Measurements from ENCODE around the gene SNX27.
A peak's percentile ranks its signal among the peaks of the same experiment; 100 is the strongest.

SNX27 gene

GRCh38 chr1:151718011-151718431, 106.2 kb downstream of the SNX27 start:
- DNase-seq (ENCODE audit: low read depth), result peak; percentile 7
- H3K4me3 ChIP-seq (ENCODE audit: low read length), result no peak overlapping the region
- no peak for TF ChIP-seq CTCF (IDR thresholded peaks at IDR 0.05; ENCODE audit: insufficient read depth, low read depth, low read length, missing control alignments)

GRCh38 chr1:151718666-151719065, 106.8 kb downstream of the SNX27 start:
- H3K4me3 ChIP-seq (ENCODE audit: low read length), result no peak overlapping the region
- DNase-seq (ENCODE audit: low read depth), result no peak
- no peak for TF ChIP-seq CTCF (IDR thresholded peaks at IDR 0.05; ENCODE audit: insufficient read depth, low read depth, low read length, missing control alignments)

GRCh38 chr1:151720125-151720524, 108.3 kb downstream of the SNX27 start:
- TF ChIP-seq CTCF (IDR thresholded peaks at IDR 0.05; ENCODE audit: insufficient read depth, low read depth, low read length, missing control alignments), result no peak
- no peak for DNase-seq (ENCODE audit: low read depth)
- H3K4me3 ChIP-seq (ENCODE audit: low read length), result no peak overlapping the region

- H3K4me3 ChIP-seq (ENCODE audit: low read length), result no peak overlapping the region
- no peak for TF ChIP-seq CTCF (IDR thresholded peaks at IDR 0.05; ENCODE audit: insufficient read depth, low read depth, low read length, missing control alignments)
- DNase-seq (ENCODE audit: low read depth), result no peak
These were observed 108.7 kb downstream of the SNX27 start for GRCh38 chr1:151720554-151720953.

- no peak for TF ChIP-seq CTCF (IDR thresholded peaks at IDR 0.05; ENCODE audit: insufficient read depth, low read depth, low read length, missing control alignments)
- DNase-seq (ENCODE audit: low read depth), result peak; percentile 12
- H3K4me3 ChIP-seq (ENCODE audit: low read length), result no peak within 1 kb of the TSS
These were observed 109.3 kb downstream of the SNX27 start, which contains the start of gene RIIAD1 for GRCh38 chr1:151720974-151721787. Gene RIIAD1, plus strand, starts transcription at chr1:151721522. Its CDS starts 15 bp downstream, at chr1:151721537.

- H3K4me3 ChIP-seq (ENCODE audit: low read length), result no peak overlapping the region
These were observed 110.1 kb downstream of the SNX27 start for GRCh38 chr1:151721788-151722510.

More at GRCh38 chr1:151721788-151722510, 110.1 kb downstream of the SNX27 start:
- no peak for TF ChIP-seq CTCF (IDR thresholded peaks at IDR 0.05; ENCODE audit: insufficient read depth, low read depth, low read length, missing control alignments)
- peak; percentile 25 for DNase-seq (ENCODE audit: low read depth)

Data from epithelial cell of esophagus (primary cell).